ENCODE measurements around the gene COL25A1.

Gene COL25A1

DNA sequence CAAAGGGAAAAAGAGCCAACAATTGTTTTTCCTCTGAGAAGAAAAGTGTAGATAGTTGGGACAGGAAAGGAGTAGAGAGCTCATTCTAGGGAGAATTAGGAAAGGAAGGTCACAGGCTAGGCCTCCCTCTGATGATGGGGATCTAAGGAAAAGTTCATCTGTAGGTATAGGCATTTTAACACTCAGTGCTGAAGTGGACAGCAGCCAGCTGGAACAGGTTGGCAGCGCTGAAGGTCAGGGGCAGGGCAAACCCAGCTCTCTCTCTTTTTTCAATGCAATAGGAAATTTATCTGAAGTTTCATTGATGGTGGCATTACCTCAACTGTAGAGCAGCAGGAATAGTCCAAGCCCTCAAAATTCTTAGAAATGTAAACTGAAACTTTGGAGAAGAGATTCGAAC, 441.1 kb downstream of the COL25A1 start:
- no peak overlapping the region for H3K27ac ChIP-seq
- TF ChIP-seq FOXP2 (optimal IDR thresholded peaks at IDR 0.05; ENCODE audit: control extremely low read depth, extremely low read length, insufficient read depth) (no peak), POLR2AphosphoS5 (IDR thresholded peaks at IDR 0.05; ENCODE audit: borderline replicate concordance, low read depth, low read length) (no peak), EZH2 (IDR thresholded peaks at IDR 0.05) (no peak)
- H3K4me3 ChIP-seq: no peak overlapping the region

DNA sequence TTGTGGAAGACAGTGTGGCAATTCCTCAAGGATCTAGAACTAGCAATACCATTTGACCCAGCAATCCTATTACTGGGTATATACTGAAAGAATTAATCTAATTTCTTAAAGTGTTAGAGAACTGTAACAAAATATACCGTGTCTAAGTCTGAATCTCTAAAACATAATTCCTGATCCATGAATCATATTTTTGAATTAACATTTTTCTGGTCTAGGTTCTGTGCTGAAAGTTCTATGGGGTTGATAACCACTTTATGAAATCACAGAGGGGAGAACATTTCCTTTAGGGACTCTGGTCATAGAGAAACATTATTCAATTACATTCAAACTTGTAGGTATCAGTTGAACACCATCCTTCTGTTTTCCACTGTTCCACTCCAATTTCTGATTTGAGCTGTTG, 447.7 kb downstream of the COL25A1 start:
- no peak for DNase-seq (ENCODE audit: low read depth, low spot score)
- Histone ChIP-seq H3K36me3 (ENCODE audit: insufficient read depth, low read length) (no peaks in the 10 kb centered on the region), H3K9me3 (ENCODE audit: low read depth, low read length) (no peaks in the 10 kb centered on the region), H3K27ac (no peak overlapping the region), H3K4me3 (no peak overlapping the region), H3K9ac (ENCODE audit: insufficient read length) (no peak overlapping the region)
- TF ChIP-seq POLR2AphosphoS5 (IDR thresholded peaks at IDR 0.05; ENCODE audit: borderline replicate concordance, low read depth, low read length): no peak
- no peak for TF ChIP-seq FOXP2 (optimal IDR thresholded peaks at IDR 0.05; ENCODE audit: control extremely low read depth, extremely low read length, insufficient read depth)
- no peak for TF ChIP-seq EZH2 (IDR thresholded peaks at IDR 0.05)

More for the DNA sequence above, 441.1 kb downstream of the COL25A1 start:
- Histone ChIP-seq H3K9me3 (ENCODE audit: low read depth, low read length) (no peaks in the 10 kb centered on the region), H3K36me3 (ENCODE audit: insufficient read depth, low read length) (no peaks in the 10 kb centered on the region), H3K9ac (ENCODE audit: insufficient read length) (no peak overlapping the region)
- no peak for DNase-seq (ENCODE audit: low read depth, low spot score)

DNA sequence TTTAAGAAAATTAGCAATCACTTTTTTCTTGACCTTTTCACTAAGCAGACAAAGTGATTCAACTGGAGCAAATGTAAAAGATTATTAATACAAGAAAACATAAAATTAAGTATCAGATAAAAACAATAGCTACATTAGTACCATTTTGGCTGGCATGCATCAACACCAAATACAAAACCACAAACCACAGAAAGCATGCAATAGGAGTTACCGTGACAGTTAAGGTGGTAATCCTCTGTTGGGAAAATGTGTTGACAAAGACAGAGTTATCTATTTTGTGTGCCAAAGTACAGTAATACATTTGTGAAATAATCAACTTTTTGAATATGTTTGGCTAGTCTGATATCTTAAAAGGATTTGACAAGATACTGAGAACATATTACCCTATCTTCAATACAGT, 449.8 kb downstream of the COL25A1 start:
- H3K4me3 ChIP-seq: no peak overlapping the region
- no peaks in the 10 kb centered on the region for H3K36me3 ChIP-seq (ENCODE audit: insufficient read depth, low read length)
- DNase-seq (ENCODE audit: low read depth, low spot score): no peak
- no peak overlapping the region for H3K9ac ChIP-seq (ENCODE audit: insufficient read length)
- no peak for TF ChIP-seq FOXP2 (optimal IDR thresholded peaks at IDR 0.05; ENCODE audit: control extremely low read depth, extremely low read length, insufficient read depth)
- no peak for TF ChIP-seq POLR2AphosphoS5 (IDR thresholded peaks at IDR 0.05; ENCODE audit: borderline replicate concordance, low read depth, low read length)
- no peak for TF ChIP-seq EZH2 (IDR thresholded peaks at IDR 0.05)
- H3K9me3 ChIP-seq (ENCODE audit: low read depth, low read length): no peaks in the 10 kb centered on the region
- H3K27ac ChIP-seq: no peak overlapping the region

DNA sequence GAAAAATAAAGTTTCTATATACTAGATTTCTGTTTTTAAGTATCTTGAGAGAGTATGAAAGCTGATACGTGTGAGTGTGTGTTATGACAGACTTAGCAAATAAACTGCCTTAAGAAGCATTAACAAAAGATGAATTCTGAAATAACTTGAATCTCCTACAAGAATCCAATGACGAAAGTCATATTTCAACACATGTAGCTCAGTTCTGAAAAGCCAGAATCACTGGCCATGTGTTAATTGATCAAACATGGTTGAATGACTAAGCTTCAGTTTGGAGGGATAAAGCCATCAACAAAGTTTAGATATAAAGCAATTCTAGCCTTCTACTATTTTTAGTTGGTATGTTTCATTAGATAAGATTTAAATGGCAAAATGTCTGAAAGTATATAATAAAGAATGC, 451.1 kb downstream of the COL25A1 start:
- H3K27ac ChIP-seq: no peak overlapping the region
- no peak overlapping the region for H3K9ac ChIP-seq (ENCODE audit: insufficient read length)
- no peak for DNase-seq (ENCODE audit: low read depth, low spot score)
- H3K4me3 ChIP-seq: no peak overlapping the region
- H3K9me3 ChIP-seq (ENCODE audit: low read depth, low read length): no peaks in the 10 kb centered on the region
- no peaks in the 10 kb centered on the region for H3K36me3 ChIP-seq (ENCODE audit: insufficient read depth, low read length)
- TF ChIP-seq POLR2AphosphoS5 (IDR thresholded peaks at IDR 0.05; ENCODE audit: borderline replicate concordance, low read depth, low read length): no peak
- no peak for TF ChIP-seq FOXP2 (optimal IDR thresholded peaks at IDR 0.05; ENCODE audit: control extremely low read depth, extremely low read length, insufficient read depth)
- TF ChIP-seq EZH2 (IDR thresholded peaks at IDR 0.05): no peak

DNA sequence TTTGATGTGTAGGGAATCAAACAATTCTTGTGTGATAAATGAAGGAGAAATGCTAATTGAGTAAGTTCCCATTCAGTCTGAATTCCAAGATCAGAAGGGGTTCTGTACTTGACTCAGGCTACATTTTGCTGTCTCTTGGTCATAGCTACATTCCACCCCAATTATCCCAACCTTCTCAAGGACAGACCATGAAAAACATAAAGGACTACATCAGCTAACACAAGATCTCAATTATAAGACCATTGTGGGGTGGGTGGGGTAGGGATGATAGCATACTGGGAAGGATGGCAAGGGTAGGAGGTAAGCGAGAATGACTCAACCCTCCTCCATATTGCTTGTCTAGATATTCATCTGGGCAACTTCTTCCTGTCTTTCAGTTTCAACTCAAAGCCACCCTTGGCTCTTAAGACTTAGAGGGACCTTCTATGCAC, 452.2 kb downstream of the COL25A1 start:
- Histone ChIP-seq H3K4me3 (no peak overlapping the region), H3K9ac (ENCODE audit: insufficient read length) (no peak overlapping the region), H3K27ac (no peak overlapping the region), H3K36me3 (ENCODE audit: insufficient read depth, low read length) (no peaks in the 10 kb centered on the region), H3K9me3 (ENCODE audit: low read depth, low read length) (no peaks in the 10 kb centered on the region)
- DNase-seq (ENCODE audit: low read depth, low spot score): no peak
- TF ChIP-seq FOXP2 (optimal IDR thresholded peaks at IDR 0.05; ENCODE audit: control extremely low read depth, extremely low read length, insufficient read depth): no peak

DNA sequence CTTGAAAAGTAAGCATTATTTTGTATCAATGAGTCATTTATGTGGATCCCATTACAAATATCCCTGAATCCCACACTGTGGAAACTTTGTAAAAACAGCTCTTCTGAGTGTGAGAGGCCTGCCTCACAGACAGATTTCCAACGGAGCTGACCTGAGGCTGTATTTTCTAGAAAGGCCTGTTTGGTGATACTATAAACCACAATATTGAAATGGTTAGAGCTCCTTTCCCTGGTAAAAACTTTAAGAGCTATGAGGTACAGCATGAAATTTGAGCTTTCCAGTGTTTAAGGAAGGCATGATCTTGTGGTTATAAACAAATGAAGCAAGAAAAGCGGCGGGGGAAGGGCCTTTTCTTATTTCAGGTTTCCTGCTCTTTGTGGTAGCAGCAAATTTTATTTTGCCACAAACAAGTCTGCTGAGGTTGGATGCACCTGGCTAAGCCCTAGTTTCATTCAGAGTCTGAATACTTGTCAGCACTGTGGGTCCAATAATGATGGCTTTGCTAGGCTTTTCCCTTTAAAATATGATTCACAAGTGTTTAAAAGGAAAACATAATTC, 452.8 kb downstream of the COL25A1 start:
- no peak for TF ChIP-seq EZH2 (IDR thresholded peaks at IDR 0.05)
- H3K9me3 ChIP-seq (ENCODE audit: low read depth, low read length): no peaks in the 10 kb centered on the region
- peak overlapping the region; percentile 7 for H3K9ac ChIP-seq (ENCODE audit: insufficient read length)
- no peak for DNase-seq (ENCODE audit: low read depth, low spot score)
- H3K36me3 ChIP-seq (ENCODE audit: insufficient read depth, low read length): no peaks in the 10 kb centered on the region
- no peak overlapping the region; the same call in 1 of the 2 replicates for H3K4me3 ChIP-seq
- peak overlapping the region; percentile 26; the same call in 1 of the 2 replicates for H3K27ac ChIP-seq

DNA sequence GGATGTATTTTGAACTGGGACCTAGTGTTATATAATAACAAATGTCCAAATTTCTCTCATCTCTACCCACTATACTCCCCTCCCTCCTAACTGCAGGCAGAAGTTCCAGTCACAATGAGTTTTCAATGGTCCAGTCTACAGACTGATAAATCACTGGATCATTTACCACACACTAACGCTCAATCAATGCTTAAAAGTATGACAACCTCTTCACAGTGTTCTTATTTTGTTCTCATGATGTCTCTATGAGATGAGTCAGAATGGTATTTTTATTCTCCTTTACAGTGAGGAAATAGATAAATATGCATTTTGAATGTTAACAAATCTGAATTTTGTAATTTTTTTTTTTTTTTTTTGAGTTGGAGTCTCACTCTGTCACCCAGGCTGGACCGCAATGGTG, 455.9 kb downstream of the COL25A1 start:
- no peak for DNase-seq (ENCODE audit: low read depth, low spot score)
- Histone ChIP-seq H3K36me3 (ENCODE audit: insufficient read depth, low read length) (no peaks in the 10 kb centered on the region), H3K9me3 (ENCODE audit: low read depth, low read length) (no peaks in the 10 kb centered on the region), H3K27ac (no peak overlapping the region), H3K9ac (ENCODE audit: insufficient read length) (no peak overlapping the region), H3K4me3 (no peak overlapping the region)
- no peak for TF ChIP-seq FOXP2 (optimal IDR thresholded peaks at IDR 0.05; ENCODE audit: control extremely low read depth, extremely low read length, insufficient read depth)
- TF ChIP-seq EZH2 (IDR thresholded peaks at IDR 0.05): no peak
- TF ChIP-seq POLR2AphosphoS5 (IDR thresholded peaks at IDR 0.05; ENCODE audit: borderline replicate concordance, low read depth, low read length): no peak

DNA sequence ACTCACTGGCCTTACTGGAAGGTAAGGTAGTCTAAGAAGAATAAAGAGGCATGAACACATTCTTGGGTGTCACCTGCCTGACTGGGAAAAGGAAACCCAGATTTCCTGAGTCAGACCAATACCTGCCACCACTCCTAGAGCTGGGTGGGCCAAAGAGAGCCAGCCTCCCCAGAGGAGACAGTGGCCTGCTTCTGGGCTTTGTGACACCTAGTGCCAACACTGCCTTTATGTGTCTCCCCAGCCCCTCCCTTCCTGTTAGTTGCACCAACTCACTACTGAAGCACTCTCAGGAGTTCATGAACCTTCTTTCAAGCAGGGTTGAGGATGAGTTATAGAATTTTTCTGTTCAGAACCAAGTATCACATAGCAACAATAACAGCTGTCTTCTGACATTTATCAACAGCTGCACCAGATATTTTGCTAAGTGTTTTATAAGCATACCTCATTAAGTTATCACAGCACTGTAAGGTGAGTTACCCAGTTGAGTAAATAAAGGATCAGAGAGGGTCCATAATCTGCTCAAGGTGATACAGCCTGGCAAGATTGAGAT, 462.0 kb downstream of the COL25A1 start:
- no peaks in the 10 kb centered on the region for H3K36me3 ChIP-seq (ENCODE audit: insufficient read depth, low read length)
- H3K9me3 ChIP-seq (ENCODE audit: low read depth, low read length): no peaks in the 10 kb centered on the region
- H3K9ac ChIP-seq (ENCODE audit: insufficient read length): no peak overlapping the region
- no peak overlapping the region for H3K4me3 ChIP-seq
- DNase-seq (ENCODE audit: low read depth, low spot score): no peak
- H3K27ac ChIP-seq: no peak overlapping the region
- TF ChIP-seq EZH2 (IDR thresholded peaks at IDR 0.05) (no peak), FOXP2 (optimal IDR thresholded peaks at IDR 0.05; ENCODE audit: control extremely low read depth, extremely low read length, insufficient read depth) (no peak), POLR2AphosphoS5 (IDR thresholded peaks at IDR 0.05; ENCODE audit: borderline replicate concordance, low read depth, low read length) (no peak)

DNA sequence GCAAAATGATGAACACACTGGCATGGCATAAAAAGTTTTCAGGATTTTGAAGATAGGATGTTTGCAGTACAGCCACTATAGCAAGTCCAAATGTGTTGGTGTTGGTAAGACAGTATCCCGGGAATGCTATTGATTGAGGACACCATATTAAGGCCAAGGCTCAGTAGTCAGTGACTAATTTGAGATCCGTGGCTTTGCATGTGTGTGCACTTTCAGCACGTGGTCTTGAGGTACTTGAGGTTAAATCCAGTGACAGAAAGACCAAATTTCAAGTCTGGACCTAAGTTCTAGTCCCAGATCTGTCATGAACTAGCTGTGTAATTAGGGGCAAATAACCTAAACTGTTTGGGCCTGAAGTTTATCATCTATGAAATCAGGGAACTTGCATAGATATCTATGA, 463.1 kb downstream of the COL25A1 start:
- Histone ChIP-seq H3K36me3 (ENCODE audit: insufficient read depth, low read length) (no peaks in the 10 kb centered on the region), H3K4me3 (no peak overlapping the region)
- TF ChIP-seq POLR2AphosphoS5 (IDR thresholded peaks at IDR 0.05; ENCODE audit: borderline replicate concordance, low read depth, low read length) (no peak), FOXP2 (optimal IDR thresholded peaks at IDR 0.05; ENCODE audit: control extremely low read depth, extremely low read length, insufficient read depth) (no peak), EZH2 (IDR thresholded peaks at IDR 0.05) (no peak)

More for the DNA sequence above, 463.1 kb downstream of the COL25A1 start:
- no peaks in the 10 kb centered on the region for H3K9me3 ChIP-seq (ENCODE audit: low read depth, low read length)
- no peak overlapping the region for H3K9ac ChIP-seq (ENCODE audit: insufficient read length)
- H3K27ac ChIP-seq: no peak overlapping the region
- DNase-seq (ENCODE audit: low read depth, low spot score): no peak
